GM19324 (cell line): ENCODE data around the gene CPVL.

Source experiments
- ATAC-seq: cut with Tn5 transposase; IDR thresholded peaks from one replicate; pipeline ENCODE4 v1.9.1; 2021; ENCODE audit warnings: mild to moderate bottlenecking, moderate library complexity; ENCODE audit not compliant: unreplicated experiment, low FRiP score

The CPVL gene

GRCh38 chr7:29019387-29019786 is 127.0 kb downstream of the CPVL start:
- no peak for ATAC-seq

GRCh38 chr7:29017713-29018112 is 128.6 kb downstream of the CPVL start:
- ATAC-seq, result no peak

- no peak for ATAC-seq
Measured at GRCh38 chr7:29014725-29015124, 131.6 kb downstream of the CPVL start.

- no peak for ATAC-seq
Measured at GRCh38 chr7:29013931-29014330, 132.4 kb downstream of the CPVL start.

GRCh38 chr7:29013082-29013695 is 133.1 kb downstream of the CPVL start:
- ATAC-seq, result no peak

- no peak for ATAC-seq
Measured at GRCh38 chr7:29009947-29010346, 136.4 kb downstream of the CPVL start.

- no peak for ATAC-seq
Measured at GRCh38 chr7:29008590-29008989, 137.7 kb downstream of the CPVL start.

GRCh38 chr7:29007127-29007526 is 139.2 kb downstream of the CPVL start:
- no peak for ATAC-seq

GRCh38 chr7:29005829-29006228 is 140.5 kb downstream of the CPVL start:
- no peak for ATAC-seq

GRCh38 chr7:29005406-29005805 is 140.9 kb downstream of the CPVL start:
- no peak for ATAC-seq

GRCh38 chr7:29003703-29004102 is 142.6 kb downstream of the CPVL start:
- no peak for ATAC-seq

- ATAC-seq, result no peak
Measured at GRCh38 chr7:29000717-29001076, 145.6 kb downstream of the CPVL start.

GRCh38 chr7:28999895-29000716 is 146.2 kb downstream of the CPVL start:
- ATAC-seq, result no peak

- no peak for ATAC-seq
Measured at GRCh38 chr7:28999427-28999826, 146.9 kb downstream of the CPVL start.

- no peak for ATAC-seq
Measured at GRCh38 chr7:28998105-28998504, 148.2 kb downstream of the CPVL start.

- no peak for ATAC-seq
Measured at GRCh38 chr7:28996836-28997235, 149.5 kb downstream of the CPVL start.

GRCh38 chr7:28993371-28993770 is 153.0 kb downstream of the CPVL start:
- no peak for ATAC-seq

- no peak for ATAC-seq
Measured at GRCh38 chr7:28992798-28993197, 153.5 kb downstream of the CPVL start.

- no peak for ATAC-seq
Measured at GRCh38 chr7:28990200-28990960, 156.0 kb downstream of the CPVL start.

GRCh38 chr7:28989211-28989980 is 156.9 kb downstream of the CPVL start:
- ATAC-seq, result no peak

- no peak for ATAC-seq
Measured at GRCh38 chr7:28988810-28989209, 157.5 kb downstream of the CPVL start.
